NCI-H226 (cell line): ENCODE data around the gene DNMT3A.
A peak's percentile ranks its signal among the peaks of the same experiment; 100 is the strongest.

Experiments used
- DNase-seq: peaks from one replicate; pipeline ENCODE4 v3.0.0-alpha.2; 2015

The DNMT3A gene

DNA sequence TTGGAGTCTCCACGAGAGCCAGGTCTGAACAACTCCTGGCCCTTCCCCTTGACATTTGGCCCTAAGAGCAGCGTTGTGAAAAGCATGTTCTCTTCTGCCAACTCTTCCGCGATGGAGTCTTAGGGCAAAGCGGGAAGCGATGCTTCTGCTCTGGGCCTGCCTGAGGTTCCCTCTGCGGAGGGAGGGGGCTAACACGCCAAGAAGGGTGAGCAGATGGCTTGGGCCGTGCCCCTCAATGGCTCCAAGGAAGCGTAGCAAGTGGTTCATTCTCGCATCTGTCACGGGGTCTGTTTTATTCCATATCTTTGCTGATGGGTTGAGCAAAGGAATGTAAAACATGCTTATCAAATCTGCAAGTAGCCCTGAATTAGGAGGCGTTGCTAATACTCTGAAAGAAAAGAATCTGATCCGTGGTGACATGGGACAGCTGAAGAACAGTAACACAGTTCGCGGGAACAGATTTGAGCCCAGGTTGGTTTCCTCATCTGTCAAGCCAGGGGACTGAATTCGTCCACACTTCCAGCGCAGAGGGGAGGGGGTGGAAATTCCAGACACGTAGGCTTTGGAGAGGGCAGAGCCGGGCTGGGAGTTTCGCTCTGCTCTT is 38.0 kb downstream of the DNMT3A start:
- no peak for DNase-seq

DNA sequence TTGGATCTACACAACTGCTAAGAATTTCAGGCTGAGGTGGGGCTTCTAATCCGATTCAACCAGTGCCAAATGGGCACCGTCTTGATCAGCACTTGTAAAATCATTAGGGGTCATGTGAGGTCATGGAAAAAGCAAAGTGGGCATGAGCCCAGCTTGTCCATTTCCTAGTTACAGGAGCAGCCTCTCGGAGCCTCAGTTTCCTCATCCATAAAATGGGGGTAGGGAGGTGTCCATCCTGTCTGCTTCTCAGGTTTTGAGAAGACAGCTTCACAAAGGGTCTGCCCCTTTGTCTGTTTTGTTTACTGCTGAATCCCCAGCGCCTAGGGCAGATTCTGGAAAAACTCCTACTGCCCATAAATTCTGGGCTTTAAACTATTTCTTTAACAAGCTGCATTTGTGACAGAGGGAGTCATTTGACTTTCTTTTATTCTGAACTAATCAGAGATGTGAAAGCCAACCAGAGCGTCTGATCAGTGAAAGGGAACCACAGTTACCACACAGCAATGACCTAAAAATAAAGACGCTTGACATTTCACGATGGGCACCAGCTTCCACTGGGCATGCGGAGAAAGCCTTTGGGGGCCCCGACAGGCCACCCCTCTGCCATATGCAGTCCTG is 38.9 kb downstream of the DNMT3A start:
- DNase-seq = no peak

DNA sequence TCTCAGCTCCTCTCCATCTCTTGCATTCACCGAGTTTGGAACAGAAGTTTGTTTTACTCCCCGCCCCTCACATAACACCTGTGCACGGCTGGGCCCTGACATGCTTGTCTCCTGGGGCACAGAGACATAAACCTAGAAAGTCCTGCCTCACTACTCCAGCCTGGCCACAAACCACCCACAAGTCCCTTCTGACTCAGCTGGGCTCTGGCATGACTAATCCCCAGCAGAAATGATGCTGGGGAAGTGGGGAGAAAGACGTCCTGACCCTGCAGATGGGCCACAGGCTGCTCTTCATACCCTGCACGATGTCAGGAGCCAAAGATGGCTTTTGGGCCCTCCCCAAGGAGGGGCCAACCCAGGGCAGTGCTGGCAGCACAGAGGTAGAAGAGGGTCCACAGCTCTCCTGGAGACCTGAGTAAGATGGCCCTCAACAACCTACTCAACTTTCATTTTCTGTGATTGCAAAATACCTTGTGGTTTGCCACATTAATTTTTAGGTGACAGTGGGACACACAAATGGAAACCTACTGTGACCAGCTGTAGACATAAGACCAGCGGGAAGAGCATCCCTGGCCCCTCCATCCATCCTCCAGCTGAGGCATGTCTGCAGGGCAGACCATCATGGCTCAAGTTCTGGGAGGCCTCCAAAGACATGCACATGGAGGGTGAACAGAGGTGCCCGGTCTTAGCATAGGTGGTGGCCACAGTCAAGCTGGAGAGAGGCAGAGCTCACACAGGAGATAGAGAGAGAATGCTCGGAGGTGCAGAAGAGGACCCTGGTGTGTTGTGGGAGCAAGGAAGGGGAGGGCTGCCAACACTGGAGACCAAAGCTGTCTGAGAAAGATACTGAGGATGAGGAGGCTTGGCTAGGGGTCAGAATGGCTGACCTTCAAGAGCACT is 40.0 kb downstream of the DNMT3A start:
- peak; percentile 28 for DNase-seq

DNA sequence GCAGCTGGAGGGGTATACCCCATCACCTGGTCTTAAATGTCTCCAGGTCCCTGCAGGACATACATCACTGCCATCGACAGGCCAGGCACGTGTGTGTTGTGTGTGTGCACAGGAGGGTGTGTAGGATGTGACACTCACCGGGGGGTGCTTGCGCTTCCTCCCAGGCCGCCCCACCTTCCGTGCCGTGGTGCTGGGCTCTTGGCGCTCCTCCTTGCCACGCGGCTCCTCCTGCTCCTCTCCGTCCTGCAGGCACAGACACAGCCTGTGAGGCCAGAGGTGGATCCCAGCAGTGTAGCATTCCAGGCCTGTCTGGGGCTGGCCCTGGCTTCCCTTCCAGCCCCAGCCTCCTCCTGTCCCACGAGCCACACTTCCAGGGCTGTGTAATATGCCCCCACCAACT is 41.7 kb downstream of the DNMT3A start:
- DNase-seq = no peak

DNA sequence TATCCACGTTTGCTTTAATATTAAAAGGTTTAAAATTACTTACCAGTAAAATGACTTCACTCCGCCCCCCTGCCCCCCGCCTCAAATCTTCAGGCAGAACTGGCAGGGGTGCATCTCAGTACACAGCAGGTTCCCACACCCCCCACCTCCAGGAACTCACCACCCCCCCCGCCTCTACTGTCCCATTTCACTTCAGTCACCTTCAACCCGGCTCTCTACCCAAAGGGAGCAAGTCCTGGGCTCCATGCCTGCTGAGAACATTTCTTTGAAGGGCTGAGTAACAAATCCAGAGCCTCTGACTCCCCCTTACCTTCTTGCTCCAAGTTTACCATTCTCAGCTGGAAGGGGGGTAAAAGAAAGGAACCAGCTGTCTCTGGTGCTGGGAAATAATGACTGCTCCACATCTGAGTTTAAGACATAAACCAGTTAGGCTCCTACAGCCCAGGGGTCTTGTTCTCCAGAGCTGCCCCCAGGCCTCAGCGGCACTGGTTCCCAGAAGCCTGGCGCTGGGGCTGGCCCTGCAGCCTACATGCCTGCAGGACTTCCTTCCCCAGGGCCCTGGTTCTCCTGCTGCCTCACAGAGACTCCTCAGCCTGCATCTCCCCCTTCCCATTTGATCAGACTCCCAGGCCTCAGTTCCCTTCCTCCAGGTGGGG is 42.8 kb downstream of the DNMT3A start:
- no peak for DNase-seq

DNA sequence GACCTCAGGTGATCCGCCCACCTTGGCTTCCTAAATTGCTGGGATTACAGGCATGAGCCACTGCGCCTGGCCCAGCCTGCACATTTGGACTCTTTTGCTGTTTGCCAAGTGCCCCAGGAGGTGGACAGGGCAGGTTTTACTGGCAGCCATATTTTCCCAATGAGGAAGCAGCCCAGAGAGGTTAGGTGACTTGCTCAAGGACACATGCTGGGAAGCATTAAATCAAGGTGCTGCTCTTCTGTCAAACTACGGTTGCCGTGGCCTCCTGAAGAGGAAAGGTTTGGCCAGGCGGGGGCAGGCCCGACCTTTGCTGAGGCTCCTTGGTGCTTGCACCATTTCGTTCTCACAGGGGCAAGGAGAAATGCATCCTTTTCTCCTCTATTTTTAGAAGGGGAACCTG is 44.0 kb downstream of the DNMT3A start:
- DNase-seq = no peak

DNA sequence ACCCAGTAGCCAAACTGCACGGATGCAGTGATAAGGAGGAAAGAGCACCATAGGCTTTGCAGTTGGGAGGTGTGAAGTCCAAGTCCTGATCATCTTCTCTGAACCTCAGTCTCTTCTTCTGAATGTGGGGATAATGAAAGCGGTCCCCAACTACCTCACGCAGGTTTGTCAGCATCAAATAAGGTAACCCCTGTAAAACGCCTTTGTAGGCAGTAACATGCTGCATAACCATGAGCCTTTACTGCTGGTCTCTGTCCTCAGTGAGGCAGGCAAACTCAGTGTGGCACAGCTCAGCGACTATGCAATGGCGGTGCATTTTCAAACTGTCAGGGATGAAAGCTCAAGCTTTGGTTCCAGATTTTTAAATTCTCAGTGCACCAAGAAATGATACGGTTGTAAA is 46.1 kb downstream of the DNMT3A start:
- DNase-seq = no peak

DNA sequence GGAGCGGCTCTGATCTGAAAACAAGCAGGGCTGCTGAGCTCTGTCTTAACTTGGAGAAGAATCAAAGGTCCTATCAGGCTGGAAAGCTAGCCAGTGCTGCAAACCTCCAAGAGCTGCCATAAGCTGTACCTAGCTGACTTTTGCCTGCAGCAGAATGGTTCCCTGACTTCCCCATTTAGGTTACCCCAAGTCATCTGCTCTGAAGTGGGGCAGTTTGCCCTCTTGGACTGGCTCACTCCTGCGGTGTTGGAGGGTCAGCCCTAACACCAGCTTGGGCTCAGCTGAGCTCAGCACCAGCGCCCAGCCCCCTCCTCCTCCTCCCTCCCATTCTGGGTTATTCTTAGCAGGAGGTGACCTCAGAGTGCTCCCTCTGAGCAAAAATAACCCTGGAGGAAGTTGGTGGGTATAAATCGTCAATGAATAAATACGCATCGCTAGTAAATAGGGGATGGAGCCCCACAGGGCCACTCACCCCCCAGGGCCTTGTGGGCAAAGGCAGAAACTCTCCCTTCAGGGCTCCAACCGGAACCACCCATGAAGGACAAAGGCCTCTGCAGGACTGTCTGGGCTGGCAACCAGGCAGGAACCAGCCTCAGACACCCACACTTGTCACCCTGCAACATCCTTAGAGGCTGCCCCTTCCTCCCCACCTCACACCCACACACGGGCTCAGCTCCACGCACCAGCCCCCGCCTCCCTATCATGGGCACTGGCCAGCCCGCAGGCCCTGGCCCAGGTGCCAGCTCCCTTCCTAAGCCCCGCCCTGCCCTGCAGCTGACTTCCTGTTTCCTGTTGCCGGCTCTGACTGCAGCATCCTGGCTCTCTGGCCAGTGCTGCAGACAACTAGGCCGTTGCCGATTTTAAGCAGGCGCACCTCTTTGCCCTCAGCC is 46.9 kb downstream of the DNMT3A start:
- DNase-seq = peak; percentile 21

DNA sequence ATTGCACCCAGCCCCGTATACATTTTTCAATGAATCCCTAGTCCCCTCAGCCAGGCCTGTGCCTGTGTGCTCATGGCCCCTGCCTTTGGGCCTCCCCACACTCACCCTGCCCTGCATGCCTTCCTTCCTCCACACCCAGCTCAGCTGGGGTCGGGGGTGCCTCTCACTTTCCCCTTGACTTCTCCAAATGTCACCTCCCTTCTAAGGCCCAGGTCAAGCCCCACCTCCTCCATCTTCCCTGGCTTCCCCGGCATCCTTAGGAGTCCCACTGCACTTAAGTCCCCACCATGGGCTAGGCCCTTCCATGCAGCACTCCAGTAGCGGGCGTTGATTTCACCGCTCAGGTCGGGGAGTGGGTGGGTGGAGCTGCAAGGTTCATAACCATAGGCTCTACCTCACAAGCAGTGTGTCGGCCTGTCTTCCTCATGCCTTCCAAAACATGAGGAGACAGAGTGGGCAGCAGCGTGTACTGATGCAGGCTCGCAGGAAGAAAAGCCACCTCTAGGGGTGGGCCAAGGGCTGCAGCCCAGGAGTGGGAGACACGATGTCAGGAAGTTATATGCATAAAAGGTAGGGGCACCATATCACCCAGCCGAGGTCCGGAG is 47.7 kb downstream of the DNMT3A start:
- no peak for DNase-seq

DNA sequence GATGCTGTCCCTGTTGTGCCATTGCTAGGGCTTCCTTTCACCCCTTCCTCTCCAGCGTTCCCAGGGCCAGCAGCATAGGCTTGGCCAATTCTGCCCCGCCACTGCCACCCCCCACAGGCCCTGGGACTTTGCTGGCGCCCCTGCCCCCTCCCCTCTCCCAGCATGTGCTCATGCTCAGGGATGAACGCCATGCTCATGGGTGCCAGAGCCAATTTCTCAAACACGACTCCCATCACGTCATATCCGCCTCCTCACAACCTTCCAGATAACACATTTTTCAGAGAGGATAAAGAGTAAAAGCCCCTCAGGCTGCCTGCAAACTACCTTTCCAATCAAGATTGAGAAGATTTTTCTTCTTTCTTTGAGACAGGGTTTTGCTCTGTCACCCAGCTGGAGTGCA is 48.6 kb downstream of the DNMT3A start:
- no peak for DNase-seq

DNA sequence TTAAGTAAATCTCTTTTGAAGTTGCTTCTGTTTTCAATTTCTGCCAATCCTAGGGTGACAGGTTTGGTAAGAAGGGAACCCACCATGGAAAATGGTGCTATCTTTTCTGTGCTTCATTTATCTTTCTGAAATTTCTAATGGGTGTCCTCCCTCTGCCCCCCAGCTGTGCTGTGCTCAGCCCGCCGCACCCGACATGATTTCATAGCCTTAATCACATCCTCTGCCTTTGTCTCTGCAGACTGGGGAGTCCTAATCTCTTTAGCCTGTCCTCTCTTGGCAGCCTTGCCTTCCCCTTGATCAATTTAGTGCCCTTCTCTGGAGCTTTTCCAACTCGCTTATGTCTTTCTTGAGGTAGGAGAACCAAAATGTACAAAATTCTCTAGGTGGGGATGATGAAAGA is 49.3 kb downstream of the DNMT3A start:
- DNase-seq = no peak

DNA sequence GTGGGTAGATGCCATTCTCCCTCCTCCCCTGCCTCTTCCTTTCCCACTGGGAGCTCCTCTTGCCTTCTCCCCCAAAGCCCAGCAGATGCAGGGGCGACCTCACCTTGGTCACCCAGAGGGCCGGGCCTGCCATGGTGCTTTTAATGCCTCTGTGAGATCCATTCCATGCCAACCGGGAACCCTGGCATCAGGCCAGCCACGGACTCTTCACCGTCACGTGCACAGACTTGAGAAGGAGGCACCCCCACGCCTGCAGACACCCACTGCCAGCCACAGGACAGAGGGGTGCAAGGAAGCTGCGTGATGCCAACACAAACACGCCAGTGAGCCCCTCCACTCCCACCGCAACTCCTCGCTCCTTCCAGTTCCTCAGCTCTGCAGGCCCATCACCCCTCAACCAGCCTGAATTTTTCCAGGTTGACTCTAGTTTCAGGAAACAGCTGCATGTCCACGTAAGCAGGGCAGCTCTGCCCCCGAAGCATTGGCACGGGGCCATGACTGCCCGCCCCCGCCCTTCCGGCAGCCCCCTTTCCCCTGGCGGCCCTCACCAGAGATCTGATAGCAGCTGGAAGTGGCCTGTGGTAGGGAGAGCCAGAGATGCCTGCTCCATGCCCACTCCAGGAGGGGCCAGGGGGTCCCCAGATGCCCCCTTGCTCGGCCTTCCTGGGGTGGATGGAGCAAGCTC is 50.8 kb downstream of the DNMT3A start:
- no peak for DNase-seq

DNA sequence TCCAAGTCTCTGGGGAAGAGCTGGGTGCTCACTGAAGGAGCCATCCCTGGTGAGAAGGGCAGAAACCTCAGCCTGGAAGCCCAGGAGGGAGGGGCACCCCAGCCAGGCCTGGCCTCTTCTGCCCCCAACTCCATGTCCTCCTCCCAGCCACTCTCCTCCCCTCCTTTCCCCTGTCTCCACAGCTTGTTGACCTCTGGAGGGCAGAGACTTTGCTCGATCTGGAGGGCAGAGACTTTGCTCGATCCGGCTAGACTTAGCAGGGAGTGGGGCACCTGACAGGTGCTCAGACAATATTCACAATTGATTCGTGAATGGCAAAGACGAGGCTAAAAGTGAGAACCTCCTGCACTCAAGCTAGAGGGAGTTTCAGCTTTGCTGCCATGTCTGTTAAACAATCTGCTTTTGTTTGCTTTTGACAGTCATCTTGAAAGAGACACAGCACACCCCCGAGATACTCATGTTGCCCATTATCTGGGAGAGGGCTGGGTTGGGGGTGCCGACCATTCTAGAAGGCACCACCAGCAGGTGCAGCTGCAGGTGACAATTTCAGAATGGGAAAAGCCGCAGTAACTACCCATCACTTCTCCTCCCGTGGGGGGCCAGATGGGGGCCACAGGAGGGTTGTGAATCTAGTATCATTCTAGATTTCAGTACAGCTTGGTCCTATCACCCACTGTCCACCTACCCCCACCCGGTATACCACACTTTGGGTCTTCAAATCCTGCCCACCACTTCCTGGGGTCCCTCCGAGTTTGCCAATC is 54.8 kb downstream of the DNMT3A start:
- DNase-seq = no peak

DNA sequence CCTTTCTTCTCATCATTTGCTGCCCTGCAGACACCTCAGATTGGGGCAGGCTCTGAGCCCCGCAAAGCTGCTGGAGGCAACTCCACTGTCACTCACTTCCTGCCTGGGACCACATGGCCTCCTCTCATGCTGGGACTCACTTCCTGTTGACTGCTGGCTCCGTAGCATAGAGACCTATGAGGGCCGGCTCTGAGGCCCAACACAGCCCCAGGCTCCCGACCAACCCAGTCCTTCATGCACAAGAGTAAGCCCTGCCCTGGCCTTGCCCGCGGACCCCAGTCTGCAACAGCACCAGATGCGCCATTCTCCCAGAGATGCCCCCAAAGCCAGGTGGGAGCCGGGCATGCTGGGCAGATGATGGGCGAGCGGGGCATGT is 55.7 kb downstream of the DNMT3A start:
- DNase-seq = no peak

DNA sequence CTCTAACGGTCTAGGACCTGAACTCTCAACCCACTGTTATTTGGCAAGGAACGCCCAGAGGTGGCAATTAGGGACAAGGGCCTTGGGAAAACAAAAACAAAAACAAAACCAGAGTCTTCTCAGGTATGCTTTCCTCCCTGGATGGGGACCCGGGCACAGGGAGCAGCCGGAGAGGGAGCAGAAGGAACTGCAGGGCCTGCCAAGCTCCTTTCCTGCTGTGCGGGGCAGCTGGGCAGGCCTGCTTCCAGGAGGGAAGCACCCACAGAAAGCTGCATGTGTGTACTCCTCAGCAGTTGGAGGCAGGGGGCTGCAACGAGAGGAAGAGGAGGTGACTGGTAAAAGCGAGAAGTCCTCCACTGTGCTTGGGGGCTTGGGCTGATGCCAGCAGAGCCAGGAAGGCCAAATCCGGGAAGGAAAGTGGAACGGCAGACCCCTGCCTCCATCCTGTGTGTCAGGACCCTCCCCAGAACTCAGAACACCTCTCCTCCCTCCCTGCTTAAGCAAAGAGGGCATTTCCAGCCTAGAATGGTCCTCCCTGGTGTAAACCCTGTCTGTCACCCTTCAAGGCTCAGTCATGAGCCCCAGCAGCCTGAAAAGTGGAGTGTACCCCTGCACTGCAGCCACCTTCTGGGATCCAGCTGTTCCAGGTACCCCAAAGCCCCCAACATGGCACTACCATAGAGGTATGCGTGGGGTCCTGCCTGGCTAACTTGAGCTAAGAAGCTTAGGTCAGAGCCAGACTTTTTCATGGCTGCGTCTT is 56.3 kb downstream of the DNMT3A start:
- DNase-seq = no peak

DNA sequence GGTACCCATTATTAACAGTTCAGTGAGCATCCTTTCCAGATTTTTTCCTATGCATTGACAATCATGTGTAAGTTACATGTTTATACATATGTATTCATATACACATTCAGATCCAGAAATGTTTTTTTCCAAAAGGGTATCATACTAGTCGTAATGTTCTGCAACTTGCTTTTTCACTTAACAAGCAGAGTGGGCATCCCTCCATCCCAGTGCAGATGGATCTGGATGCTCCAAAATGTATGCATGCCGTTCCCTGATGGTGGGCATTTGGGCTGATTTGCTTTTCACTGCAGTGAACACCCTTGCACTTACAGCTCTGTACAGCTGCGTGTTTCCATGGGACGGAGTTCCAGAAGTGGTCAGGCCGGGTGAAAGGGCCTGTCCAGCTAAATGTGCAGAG is 57.0 kb downstream of the DNMT3A start:
- DNase-seq = no peak

DNA sequence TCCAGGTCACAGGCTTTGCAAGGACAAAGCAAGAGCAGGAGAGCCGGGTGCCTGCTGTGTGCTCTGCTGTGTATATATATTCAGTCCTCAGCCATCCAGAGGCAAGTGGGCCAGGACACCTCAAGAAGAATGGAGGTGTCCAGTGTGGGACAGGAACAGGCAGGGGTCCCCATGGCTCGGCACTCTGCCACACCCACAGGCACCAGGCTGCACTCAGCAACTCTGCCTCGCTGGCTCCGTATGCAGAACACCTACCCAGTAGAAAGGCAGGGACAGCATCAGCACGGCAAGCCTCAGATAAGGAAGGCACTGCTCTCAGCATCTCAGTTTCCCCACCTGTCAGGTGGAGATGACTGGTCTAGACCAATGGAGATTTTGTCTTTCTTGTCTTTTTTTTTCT is 57.8 kb downstream of the DNMT3A start:
- no peak for DNase-seq

DNA sequence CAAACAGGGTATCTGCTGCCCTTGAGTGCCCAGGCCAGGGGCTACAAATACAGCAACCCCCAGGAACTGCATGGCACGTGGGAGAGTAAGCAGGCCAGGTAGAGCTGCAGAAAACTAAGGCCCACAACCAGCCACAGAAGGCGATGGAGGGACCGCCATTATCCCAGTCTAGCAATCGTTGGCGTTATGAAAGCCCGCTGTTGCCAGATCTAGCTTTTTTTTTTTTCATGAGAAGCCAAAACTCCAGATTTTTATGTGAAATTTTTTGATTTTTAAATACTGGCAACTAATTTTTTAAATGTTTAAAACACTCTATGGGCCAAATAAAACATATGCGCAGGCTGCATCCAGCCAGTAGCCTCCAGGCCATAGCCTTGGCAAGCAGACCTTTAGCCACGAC is 59.8 kb downstream of the DNMT3A start:
- DNase-seq = no peak

DNA sequence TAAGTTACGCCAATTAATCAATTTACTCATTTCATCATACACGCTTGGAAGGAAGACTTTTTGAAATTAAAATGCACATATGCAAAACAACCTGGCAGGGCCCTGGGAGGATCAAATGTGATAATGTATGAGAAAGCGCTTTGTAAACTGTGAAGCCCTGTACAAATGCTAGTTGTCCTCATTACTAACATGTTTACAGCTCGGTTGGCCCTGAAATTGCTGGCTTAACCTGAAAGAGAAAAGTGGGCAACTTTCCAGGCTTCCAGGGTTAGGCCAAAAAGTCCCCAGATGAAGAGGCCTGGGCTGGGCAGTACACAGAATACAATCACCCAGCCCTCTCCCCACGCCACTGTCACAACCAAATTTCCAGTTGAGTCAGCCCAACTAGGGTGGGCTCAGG is 60.2 kb downstream of the DNMT3A start:
- DNase-seq = no peak

DNA sequence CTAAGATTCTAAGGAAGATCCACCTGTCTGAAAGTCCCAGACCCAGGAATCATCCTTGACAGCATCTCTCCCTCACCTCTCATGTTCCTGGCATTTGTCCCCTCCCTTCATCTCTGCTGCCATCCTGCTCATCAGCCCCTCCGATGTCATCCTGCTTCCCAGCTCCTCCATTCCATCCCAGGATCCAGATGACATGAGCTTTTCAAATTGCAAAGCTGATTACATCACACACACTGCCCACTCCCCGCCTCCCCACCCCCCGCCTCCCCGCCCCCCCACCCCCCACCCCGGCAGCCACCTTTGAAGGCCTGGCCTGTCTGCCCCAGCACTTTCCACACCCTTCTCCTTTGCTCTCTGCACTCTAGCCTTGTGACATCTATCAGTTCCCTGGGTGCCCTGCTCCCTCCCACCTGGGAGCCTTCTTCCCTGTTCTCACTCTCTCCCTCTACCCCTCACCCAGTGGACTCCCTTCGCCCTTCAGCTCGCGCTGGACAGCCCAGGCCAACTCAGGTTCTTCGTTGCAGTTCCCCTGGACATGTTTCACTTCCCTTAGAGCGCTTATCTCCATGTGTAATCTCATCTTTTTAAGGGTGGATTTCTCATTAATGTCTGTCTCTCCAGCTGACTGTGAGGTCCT is 61.6 kb downstream of the DNMT3A start:
- DNase-seq = no peak
